NCI-H1417 (cell line): ENCODE results near the gene CBY1.
"Not testable (repeated sequence)": the region's sequence is repeated elsewhere in the genome, so short reads cannot be mapped to it uniquely, and the experiment has no call there.

ENCODE experiments used
- DNase-seq, 3 experiments: peaks; one replicate each; lab custom pipeline; 2025; lab: John Stamatoyannopoulos, UW

The CBY1 gene

GRCh38 chr22:38656256-38657044, at the start of gene CBY1, which contains the start of gene FAM227A:
TSS of gene CBY1 (plus strand) at chr22:38656638. CDS start at chr22:38668055, 11,417 bp downstream.
TSS of gene FAM227A (minus strand) at chr22:38656392. CDS start at chr22:38650168, 6,224 bp downstream.
- DNase-seq, result peak; percentile 86 to 95 (median 87)

- DNase-seq, result no peak
These were observed 48.8 kb upstream of the CBY1 start for GRCh38 chr22:38607680-38608079.

- DNase-seq, result no peak
These were observed 47.3 kb upstream of the CBY1 start for GRCh38 chr22:38608992-38609750.

GRCh38 chr22:38610234-38610633, 46.2 kb upstream of the CBY1 start:
- DNase-seq, result no peak

- no peak for DNase-seq
These were observed 44.9 kb upstream of the CBY1 start for GRCh38 chr22:38611559-38611958.

DNA sequence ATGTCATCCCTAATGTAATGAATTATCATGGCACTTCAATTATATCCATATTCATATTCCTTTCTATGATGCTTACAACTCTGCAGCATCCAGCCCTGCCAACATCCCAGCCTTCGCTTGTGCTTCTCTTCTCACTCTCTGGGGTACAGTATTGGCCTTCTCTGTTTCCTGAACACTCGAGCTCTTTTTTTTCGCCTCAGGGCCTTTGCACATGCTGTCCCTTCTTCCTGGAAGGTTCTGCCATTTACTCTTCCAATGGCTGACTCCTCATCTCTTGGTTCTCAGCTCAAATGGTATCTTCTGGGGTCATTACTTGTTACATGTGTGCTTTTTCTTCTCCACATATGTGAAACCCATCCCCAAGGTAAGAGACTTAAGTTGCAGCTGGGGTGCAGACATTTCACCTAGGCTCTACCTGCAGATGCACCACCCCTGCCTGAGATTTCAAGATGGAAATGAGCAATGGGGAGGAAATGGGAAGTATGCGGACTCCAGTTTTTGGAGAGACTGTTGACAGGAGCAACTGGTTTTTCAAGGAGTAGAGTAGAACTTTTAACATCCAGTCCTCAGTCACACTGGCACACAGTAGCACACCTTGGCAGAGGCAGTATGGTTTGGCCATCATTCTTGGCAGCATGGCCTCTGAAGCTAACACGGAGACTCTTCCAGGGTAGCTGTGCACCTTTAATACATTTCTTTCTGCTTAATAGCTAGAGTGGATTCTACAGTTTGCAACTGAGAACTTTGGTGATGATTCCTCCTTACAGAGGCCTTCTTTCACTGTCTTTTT, 44.0 kb upstream of the CBY1 start:
- DNase-seq, result no peak

- DNase-seq, result no peak
These were observed 42.9 kb upstream of the CBY1 start for GRCh38 chr22:38613588-38613987.

- no peak for DNase-seq
These were observed 41.9 kb upstream of the CBY1 start for GRCh38 chr22:38614332-38615063.

GRCh38 chr22:38615064-38615405, 41.4 kb upstream of the CBY1 start:
- not testable (repeated sequence) for DNase-seq

GRCh38 chr22:38618258-38618657, 38.2 kb upstream of the CBY1 start:
- no peak for DNase-seq

DNA sequence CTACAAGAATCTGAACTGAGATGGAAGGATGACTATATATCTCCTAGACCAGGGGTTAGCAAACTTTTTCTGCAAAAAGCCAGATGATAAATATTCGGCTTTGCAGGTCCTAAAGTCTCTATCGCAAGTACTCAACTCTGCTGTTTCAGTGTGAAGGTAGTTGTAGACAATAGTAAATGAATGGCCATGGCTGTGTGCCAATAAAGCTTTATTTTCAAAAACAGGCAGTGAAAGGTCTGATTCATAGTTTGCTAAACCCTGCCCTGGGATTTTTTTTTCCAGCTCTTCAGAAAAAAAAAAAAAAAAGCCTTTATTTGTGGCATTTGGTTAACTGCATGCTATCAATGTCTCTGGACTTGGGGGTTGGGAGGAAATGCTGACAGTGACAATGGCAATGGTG, 37.8 kb upstream of the CBY1 start:
- no peak for DNase-seq

- no peak for DNase-seq
These were observed 33.1 kb upstream of the CBY1 start for GRCh38 chr22:38623351-38623750.

- no peak for DNase-seq
These were observed 28.0 kb upstream of the CBY1 start for GRCh38 chr22:38628444-38628843.

DNA sequence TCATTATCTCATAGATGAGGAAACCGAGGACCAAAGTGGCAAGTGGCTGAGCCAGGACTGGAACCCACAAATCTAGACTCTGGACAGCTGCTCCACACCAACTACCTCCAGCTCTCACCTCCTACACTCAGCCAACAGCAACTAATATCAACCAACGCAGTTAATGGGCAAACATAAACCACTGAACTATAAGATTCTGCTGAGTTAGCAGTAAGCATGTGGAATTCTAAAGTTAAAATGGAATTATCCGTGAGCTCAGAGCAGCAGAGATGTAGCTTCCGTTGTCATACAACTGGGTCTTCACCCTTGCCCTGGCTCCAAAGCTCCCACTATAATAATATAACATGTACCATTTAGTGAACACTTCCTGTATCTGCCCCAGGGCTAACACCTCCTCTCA, 27.3 kb upstream of the CBY1 start:
- DNase-seq, result no peak

GRCh38 chr22:38631724-38632123, 24.7 kb upstream of the CBY1 start:
- no peak for DNase-seq

- no peak for DNase-seq
These were observed 23.9 kb upstream of the CBY1 start for GRCh38 chr22:38632528-38632927.

GRCh38 chr22:38638216-38638615, 18.2 kb upstream of the CBY1 start:
- DNase-seq, result no peak

- no peak for DNase-seq
These were observed 17.7 kb upstream of the CBY1 start for GRCh38 chr22:38638728-38639127.

GRCh38 chr22:38641476-38642040, 14.9 kb upstream of the CBY1 start:
- no peak for DNase-seq

DNA sequence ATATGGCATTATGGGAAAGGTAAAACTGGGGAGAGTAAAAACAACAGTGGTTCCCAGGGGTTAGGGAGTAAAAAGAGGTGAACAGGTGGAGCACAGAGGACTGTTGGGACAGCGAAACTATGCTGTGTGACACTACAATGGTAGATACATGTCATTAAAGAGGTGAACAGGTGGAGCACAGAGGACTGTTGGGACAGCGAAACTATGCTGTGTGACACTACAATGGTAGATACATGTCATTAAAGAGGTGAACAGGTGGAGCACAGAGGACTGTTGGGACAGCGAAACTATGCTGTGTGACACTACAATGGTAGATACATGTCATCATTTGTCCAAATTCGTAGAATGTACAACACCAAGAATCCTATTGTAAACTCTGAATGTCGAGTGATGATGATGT, 12.2 kb upstream of the CBY1 start:
- DNase-seq, result not testable (repeated sequence)

- no peak for DNase-seq
These were observed 11.0 kb upstream of the CBY1 start for GRCh38 chr22:38645430-38645829.
